Activated CD4-positive, alpha-beta memory T cell treated with anti-CD3 and anti-CD28 coated beads for 36 hours (primary cell): ENCODE measurements around the gene LRP8. TPM values are rescaled to one million over a fixed set of nuclear protein-coding genes. Genes with fewer than 3 reads are reported as not detected.

Source experiments
- CTCF ChIA-PET: fragments of 350-600 bp; sonication (Branson Sonifier 250); formaldehyde crosslinking; loops from one replicate; lab custom pipeline; 2021; ENCODE audit warnings: antibody characterized with exemption, inconsistent platforms; lab: Charles Lee
- POLR2A ChIA-PET: fragments of 350-600 bp; sonication (Branson Sonifier 250); formaldehyde crosslinking; loops from one replicate; lab custom pipeline; 2021; ENCODE audit warnings: antibody characterized with exemption; lab: Charles Lee
- DNase-seq: peaks from one replicate; pipeline ENCODE4 v3.0.0-alpha.2; 2020
- H3K27ac Mint-ChIP-seq: one replicate; pipeline ENCODE4 v1.8.0; 2021; ENCODE audit warnings: mixed read lengths
- H3K27me3 Mint-ChIP-seq: one replicate; pipeline ENCODE4 v1.8.0; 2021; ENCODE audit warnings: mixed read lengths
- H3K36me3 Mint-ChIP-seq: one replicate; pipeline ENCODE4 v1.8.0; 2021; ENCODE audit warnings: mixed read lengths
- H3K4me1 Mint-ChIP-seq: one replicate; pipeline ENCODE4 v1.8.0; 2021; ENCODE audit warnings: low read depth, mixed read lengths
- H3K4me3 Mint-ChIP-seq: one replicate; pipeline ENCODE4 v1.8.0; 2021; ENCODE audit warnings: mild to moderate bottlenecking, mixed read lengths
- H3K9me3 Mint-ChIP-seq: one replicate; pipeline ENCODE4 v1.8.0; 2021; ENCODE audit warnings: mixed read lengths
- intact Hi-C: fragments of 100-400 bp; cut with micrococcal nuclease; formaldehyde crosslinking; loops from one replicate; pipeline ENCODE4 v1.15.1; 2023
- total RNA-seq, 2 experiments: library from RNA; stranded (reverse); gene quantifications; one replicate each; pipeline ENCODE4 v1.2.3, GENCODE V29; 2021

Gene LRP8
- 10 to 100 TPM; 38.6 to 38.8 TPM for total RNA-seq

DNA sequence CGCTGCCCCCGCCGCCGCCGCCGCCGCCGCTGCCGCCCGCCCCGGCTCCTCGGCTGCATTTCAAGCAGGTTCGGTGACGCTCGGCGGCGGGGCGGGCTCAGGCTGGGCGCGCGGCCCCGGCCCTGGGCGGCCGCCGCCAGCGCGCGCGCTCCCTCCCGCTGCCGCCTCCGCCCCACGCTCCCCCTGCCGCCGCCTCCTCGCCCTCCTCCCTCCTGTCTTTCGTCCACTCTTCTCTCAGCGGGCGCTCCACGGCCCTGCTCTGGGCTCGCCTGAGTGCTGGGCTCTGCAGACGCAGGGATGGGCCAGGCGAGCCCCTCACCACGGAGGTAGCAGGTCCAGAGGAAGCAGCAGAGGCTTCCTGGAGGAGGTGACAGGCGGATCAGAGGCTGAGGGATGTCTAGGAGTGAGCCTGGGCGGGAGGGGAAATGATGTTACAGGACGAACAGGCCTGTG is at the start of gene LRP8:
Gene LRP8, minus strand, starts transcription at position 62 of the 453 bp plus-strand sequence. CDS start 158 bp downstream, outside the sequence.
- peaks cover 21% of the 10 kb centered on the region for H3K36me3 Mint-ChIP-seq
- H3K27me3 Mint-ChIP-seq: no peaks in the 10 kb centered on the region
- peak; percentile 86 for DNase-seq
- peaks cover 19% of the 10 kb centered on the region for H3K4me1 Mint-ChIP-seq
- intact Hi-C loops: loop anchor here (1.0 to 5.0 kb wide), 3 partner anchors 40 to 619 kb away; partner anchors contain the start of genes CPT2, IFT25 and LRRC42
- no peaks in the 10 kb centered on the region for H3K9me3 Mint-ChIP-seq
- H3K4me3 Mint-ChIP-seq: peak within 1 kb of the TSS; percentile 95
- ChIA-PET CTCF (no interaction called here), POLR2A (no interaction called here)
- H3K27ac Mint-ChIP-seq: peak within 1 kb of the TSS; percentile 97

DNA sequence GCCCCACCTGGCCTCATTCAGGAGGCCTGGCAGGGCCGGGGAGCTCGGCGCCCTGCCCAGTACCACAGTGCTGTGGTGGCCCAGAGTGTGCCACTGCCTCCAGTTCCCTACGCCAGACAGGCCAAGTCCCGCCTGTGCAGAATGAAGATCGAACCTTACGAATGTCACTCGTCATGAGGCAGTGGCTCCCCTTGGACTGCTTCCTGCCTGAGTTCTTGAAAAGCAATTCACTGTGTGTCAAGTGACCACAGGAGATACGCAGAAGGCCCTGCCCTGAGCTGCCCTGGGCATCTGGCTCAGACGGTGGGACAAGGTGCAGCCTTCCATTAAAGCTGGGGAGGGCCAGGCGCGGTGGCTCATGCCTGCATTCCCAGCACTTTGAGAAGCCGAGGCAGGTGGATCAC is 49.6 kb upstream of the LRP8 start:
- Mint-ChIP-seq H3K27ac (no peak overlapping the region), H3K4me3 (no peak overlapping the region), H3K36me3 (no peaks in the 10 kb centered on the region), H3K27me3 (no peaks in the 10 kb centered on the region), H3K9me3 (no peaks in the 10 kb centered on the region), H3K4me1 (no peaks in the 10 kb centered on the region)
- DNase-seq: peak; percentile 5
- ChIA-PET CTCF (interaction anchor here (1.2 kb wide), 1 partner anchor 16 kb away, joined by 3 read pairs; no protein-coding TSS in a partner anchor), POLR2A (no interaction called here)
- intact Hi-C loops: no loop called here

DNA sequence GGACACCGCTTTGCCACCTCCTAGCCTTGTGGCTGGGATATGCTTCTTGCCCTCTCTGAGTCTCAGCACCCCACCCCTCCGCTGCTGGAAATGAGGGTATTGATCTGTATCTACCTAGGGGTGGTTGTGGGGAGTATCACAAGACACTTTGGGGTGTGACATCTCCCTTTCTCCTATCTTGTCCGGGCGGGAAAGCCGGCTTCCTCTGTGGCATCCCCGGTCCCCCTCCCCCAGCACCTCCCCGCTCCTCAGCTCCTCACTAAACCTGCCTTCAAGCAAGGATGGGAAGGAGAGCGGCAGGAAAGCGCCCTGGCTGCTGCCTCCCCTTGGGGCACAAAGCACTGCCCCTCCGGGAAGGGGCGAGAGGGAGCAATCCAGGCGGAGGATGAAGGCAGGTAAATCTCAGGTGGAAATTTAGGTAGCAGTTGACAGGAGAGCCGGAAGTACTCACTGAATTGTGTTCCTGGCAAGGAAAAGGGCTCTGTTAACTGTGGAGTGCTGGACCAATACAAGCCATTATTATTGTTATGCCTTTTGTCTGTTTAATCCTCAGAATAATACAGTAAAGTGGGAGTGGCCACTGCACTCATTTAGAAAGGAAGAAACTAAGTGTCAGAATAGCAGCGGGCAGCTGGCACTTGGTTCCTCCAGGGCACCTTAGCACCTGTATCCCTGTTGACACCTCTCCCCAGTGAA is 49.0 kb upstream of the LRP8 start:
- ChIA-PET CTCF (no interaction called here), POLR2A (no interaction called here)
- no peaks in the 10 kb centered on the region for H3K27me3 Mint-ChIP-seq
- no peaks in the 10 kb centered on the region for H3K9me3 Mint-ChIP-seq
- no peak overlapping the region for H3K27ac Mint-ChIP-seq
- DNase-seq: peak; percentile 2
- H3K36me3 Mint-ChIP-seq: no peaks in the 10 kb centered on the region
- intact Hi-C loops: no loop called here
- H3K4me1 Mint-ChIP-seq: no peaks in the 10 kb centered on the region
- no peak overlapping the region for H3K4me3 Mint-ChIP-seq

DNA sequence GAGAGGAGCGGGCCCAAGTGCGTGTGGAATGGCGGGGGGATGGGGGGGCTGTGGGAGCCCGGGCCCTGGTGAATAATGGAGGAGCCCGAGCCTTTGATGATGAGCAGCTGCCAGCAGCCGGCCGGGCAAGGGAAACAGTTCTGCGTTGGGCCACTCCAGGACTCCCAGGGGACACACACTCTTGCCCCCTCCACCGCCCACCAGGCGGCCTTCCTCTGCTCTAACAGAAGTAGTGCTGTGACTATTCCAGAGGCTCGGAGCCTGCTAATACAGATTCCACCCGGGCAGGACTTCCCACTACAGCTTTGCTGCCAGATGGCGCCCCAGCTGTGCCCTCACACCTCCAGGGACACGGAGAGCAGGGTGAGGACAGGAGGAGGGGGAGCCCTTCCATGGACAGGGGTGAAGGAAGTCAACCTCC is 48.2 kb upstream of the LRP8 start:
- CTCF ChIA-PET: no interaction called here
- peak; percentile 3 for DNase-seq

DNA sequence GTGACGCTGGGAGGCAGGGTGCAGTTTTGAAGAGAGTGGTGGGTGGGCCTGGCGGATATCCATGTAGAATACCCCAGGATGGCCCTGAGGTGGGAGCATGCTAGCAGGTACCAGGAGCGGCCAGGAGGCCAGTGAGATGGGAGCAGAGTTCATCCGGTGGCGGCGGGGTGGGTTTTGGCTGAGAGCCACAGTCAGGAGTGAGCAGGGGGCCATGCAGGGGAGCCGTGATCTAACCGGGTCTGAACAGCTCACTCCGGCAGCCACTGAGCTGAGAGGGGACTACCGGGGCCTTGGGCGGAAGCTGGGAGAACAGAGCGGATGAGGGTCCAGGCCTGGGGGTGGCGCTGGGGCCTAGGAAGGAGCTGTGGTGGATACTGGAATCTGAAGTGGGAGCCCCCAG is 47.6 kb upstream of the LRP8 start:
- intact Hi-C loops: no loop called here
- Mint-ChIP-seq H3K27ac (no peak overlapping the region), H3K4me3 (no peak overlapping the region), H3K4me1 (no peaks in the 10 kb centered on the region), H3K36me3 (no peaks in the 10 kb centered on the region), H3K9me3 (no peaks in the 10 kb centered on the region), H3K27me3 (no peaks in the 10 kb centered on the region)
- CTCF ChIA-PET: no interaction called here
- DNase-seq: peak; percentile 2
- POLR2A ChIA-PET: no interaction called here

More for the DNA sequence above, 48.2 kb upstream of the LRP8 start:
- no peak overlapping the region for H3K4me3 Mint-ChIP-seq
- POLR2A ChIA-PET: no interaction called here
- H3K9me3 Mint-ChIP-seq: no peaks in the 10 kb centered on the region
- intact Hi-C loops: no loop called here
- H3K36me3 Mint-ChIP-seq: no peaks in the 10 kb centered on the region
- no peaks in the 10 kb centered on the region for H3K27me3 Mint-ChIP-seq
- no peaks in the 10 kb centered on the region for H3K4me1 Mint-ChIP-seq
- no peak overlapping the region for H3K27ac Mint-ChIP-seq

DNA sequence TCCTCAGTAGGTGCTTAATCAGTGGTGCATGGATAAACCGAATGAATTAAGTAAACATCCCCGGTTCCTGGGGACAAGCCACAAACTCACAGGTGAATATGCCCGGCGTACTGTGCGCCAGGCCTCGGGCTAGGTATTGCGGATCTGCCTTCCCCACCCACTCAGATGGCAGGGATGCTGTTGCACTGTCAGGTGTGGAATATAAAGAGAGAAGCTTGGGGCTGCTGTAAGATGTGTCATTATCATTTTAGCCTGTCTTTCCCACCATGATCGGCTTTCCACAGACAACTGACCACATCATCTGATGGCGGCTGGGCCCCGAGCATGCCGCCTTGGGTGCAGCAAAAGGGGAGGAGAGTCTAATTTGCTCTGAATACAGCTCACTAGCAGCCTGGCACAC is 45.4 kb upstream of the LRP8 start:
- no peak for DNase-seq
- CTCF ChIA-PET: interaction anchor here (1.2 kb wide), 1 partner anchor 95 kb away, joined by 4 read pairs; no protein-coding TSS in a partner anchor
- Mint-ChIP-seq H3K4me3 (no peak overlapping the region), H3K4me1 (peaks cover 6% of the 10 kb centered on the region), H3K9me3 (no peaks in the 10 kb centered on the region), H3K36me3 (no peaks in the 10 kb centered on the region), H3K27ac (no peak overlapping the region), H3K27me3 (no peaks in the 10 kb centered on the region)
- POLR2A ChIA-PET: no interaction called here
- intact Hi-C loops: no loop called here

DNA sequence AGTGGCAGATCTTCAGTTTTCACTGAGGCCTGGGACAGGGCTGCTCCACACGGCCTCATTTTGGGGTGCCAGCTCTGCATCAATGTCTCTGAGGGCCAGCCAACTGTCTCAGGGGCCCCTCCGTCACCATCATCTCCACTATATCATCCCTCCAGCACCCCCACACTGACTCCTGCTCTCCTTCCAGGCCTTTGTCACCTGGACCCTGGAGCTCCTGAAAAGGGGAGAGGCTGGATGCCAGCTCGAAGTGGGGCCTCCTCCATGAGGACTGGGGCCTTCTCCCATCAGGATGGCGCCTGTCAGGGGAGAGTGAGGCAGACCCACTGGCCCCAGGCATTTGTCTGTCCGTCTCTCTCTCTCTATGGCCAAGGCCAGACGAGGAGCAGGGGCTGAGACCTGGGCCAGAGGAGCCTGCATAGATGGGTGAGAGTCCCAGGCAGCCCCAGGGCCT is 44.7 kb upstream of the LRP8 start:
- H3K27me3 Mint-ChIP-seq: no peaks in the 10 kb centered on the region
- no peaks in the 10 kb centered on the region for H3K36me3 Mint-ChIP-seq
- H3K27ac Mint-ChIP-seq: no peak overlapping the region
- CTCF ChIA-PET: interaction anchor here (1.2 kb wide), 1 partner anchor 22 kb away, joined by 3 read pairs; no protein-coding TSS in a partner anchor
- POLR2A ChIA-PET: no interaction called here
- peak; percentile 2 for DNase-seq
- intact Hi-C loops: no loop called here
- no peak overlapping the region for H3K4me3 Mint-ChIP-seq
- peaks cover 13% of the 10 kb centered on the region for H3K4me1 Mint-ChIP-seq
- no peaks in the 10 kb centered on the region for H3K9me3 Mint-ChIP-seq

DNA sequence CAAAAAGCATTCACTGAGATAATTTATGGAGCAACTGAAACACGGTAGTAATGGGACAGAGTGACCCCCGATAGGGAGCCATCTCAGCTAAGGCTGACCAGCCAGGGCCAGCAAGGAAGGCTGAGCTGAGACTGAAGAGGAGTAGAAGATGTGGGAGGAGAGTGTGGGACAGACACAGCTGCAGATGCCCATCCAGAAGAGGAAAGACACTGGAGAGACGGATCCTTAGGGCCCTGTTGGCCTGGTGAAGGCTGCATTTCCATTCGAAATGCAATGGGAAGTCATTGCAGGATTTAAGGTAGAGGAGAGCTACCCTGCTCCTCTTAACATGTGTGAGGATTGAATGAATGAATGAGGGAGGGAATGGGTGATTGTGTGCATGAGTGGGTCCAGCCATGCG is 44.0 kb upstream of the LRP8 start:
- no peaks in the 10 kb centered on the region for H3K9me3 Mint-ChIP-seq
- ChIA-PET CTCF (interaction anchor here (1.2 kb wide), 1 partner anchor 23 kb away, joined by 3 read pairs; no protein-coding TSS in a partner anchor), POLR2A (no interaction called here)
- H3K27me3 Mint-ChIP-seq: no peaks in the 10 kb centered on the region
- H3K4me1 Mint-ChIP-seq: peaks cover 18% of the 10 kb centered on the region
- peak; percentile 3 for DNase-seq
- intact Hi-C loops: no loop called here
- no peak overlapping the region for H3K27ac Mint-ChIP-seq
- H3K4me3 Mint-ChIP-seq: no peak overlapping the region
- no peaks in the 10 kb centered on the region for H3K36me3 Mint-ChIP-seq

DNA sequence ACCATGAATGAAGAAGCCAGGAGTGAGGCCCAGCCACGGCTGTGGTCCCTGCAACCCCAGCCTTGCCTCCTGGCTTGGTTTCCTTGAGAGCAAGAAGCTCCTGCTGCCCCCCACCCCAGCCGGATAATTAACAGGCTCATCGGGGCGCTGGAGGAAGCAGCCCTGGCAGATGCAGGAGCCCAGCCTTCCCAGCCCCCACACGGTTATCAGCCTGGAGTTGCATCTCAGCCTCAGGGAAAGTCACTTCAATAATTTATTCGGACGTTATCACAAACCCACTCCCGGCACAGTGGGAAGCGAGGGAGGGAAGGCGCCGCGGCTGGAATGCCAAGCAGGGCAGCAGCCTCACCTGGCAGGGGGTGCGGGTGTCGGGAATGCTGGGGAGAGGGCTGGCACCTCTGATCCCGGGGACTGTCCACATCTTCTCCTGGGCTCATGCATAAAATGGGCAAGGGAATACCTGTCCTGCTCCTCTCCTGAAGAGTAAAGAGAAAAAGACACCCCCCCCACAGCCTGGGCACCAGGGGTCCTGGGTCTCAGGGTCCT is 43.3 kb upstream of the LRP8 start:
- peak; percentile 5 for DNase-seq
- Mint-ChIP-seq H3K27me3 (no peaks in the 10 kb centered on the region), H3K4me1 (peaks cover 18% of the 10 kb centered on the region), H3K36me3 (no peaks in the 10 kb centered on the region), H3K9me3 (no peaks in the 10 kb centered on the region), H3K4me3 (no peak overlapping the region), H3K27ac (no peak overlapping the region)
- POLR2A ChIA-PET: no interaction called here
- CTCF ChIA-PET: interaction anchor here (1.2 kb wide), 1 partner anchor 23 kb away, joined by 3 read pairs; no protein-coding TSS in a partner anchor
- intact Hi-C loops: no loop called here

DNA sequence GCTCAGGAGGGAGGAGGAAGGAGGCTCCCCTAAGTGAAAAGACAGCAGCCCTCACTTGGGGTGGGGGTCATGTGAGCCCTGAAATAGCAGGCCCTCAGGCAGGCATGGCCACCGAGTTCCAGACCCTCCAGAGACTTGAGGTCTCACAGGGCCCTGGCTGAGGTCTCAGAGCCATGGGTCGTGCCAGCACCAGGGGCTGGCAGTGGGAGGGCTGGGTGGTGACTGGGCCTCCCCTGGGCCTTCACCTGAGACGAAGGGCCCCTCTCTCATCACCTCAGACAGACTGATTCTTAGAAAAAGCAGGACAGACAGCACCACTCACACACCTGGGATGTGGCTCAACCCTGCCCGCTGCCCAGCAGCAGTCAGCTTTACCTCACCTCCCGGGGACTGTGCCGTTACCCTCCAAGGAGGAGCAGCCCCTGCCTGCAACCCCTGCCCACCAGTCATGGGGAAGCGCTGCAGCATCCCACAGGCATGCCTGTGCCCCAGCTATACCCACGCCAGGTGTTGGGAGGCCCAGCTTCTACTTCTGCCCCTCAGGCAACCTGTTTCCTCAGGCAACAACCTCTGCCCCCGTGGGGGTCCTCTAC is 42.6 kb upstream of the LRP8 start:
- ChIA-PET POLR2A (no interaction called here), CTCF (no interaction called here)
- no peaks in the 10 kb centered on the region for H3K9me3 Mint-ChIP-seq
- H3K36me3 Mint-ChIP-seq: no peaks in the 10 kb centered on the region
- H3K4me1 Mint-ChIP-seq: peaks cover 18% of the 10 kb centered on the region
- H3K27me3 Mint-ChIP-seq: no peaks in the 10 kb centered on the region
- peak; percentile 4 for DNase-seq
- no peak overlapping the region for H3K27ac Mint-ChIP-seq
- intact Hi-C loops: no loop called here
- H3K4me3 Mint-ChIP-seq: no peak overlapping the region

DNA sequence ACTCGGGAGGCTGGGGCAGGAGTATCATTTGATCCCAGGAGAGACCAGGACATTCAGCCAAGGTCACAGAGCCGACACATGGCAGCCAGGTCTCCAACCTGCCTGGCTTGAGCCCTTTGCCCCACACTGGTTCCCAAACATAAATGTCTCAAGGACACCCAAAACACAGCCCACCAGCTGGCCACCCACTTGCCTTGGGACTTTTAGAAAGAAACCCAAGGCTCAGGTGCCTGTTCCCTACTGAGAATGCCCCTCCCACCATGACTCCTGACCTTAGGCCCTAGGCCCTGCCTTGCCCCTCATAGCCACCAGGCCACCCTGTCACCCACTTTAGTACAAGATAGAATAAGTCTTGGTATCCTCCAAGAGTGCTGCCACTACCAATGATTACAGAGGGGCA is 41.9 kb upstream of the LRP8 start:
- POLR2A ChIA-PET: no interaction called here
- no peak overlapping the region for H3K4me3 Mint-ChIP-seq
- peak; percentile 7 for DNase-seq
- H3K4me1 Mint-ChIP-seq: peaks cover 18% of the 10 kb centered on the region
- H3K27me3 Mint-ChIP-seq: no peaks in the 10 kb centered on the region
- H3K36me3 Mint-ChIP-seq: no peaks in the 10 kb centered on the region
- no peaks in the 10 kb centered on the region for H3K9me3 Mint-ChIP-seq
- H3K27ac Mint-ChIP-seq: no peak overlapping the region
- intact Hi-C loops: loop anchor here (2.0 kb wide), 1 partner anchor 75 kb away; no protein-coding TSS in a partner anchor
- CTCF ChIA-PET: no interaction called here
